Osteoblast (primary cell): ENCODE data around the gene EVI5L. TPM values are rescaled to one million over a fixed set of nuclear protein-coding genes. Genes with fewer than 3 reads are reported as not detected.

Source experiments
- DNase-seq: peaks from one replicate; pipeline ENCODE4 v3.0.0; 2011; ENCODE audit warnings: low spot score, mixed read lengths; ENCODE audit not compliant: insufficient read length; ENCODE audit errors: missing footprints
- H2AFZ ChIP-seq: 2 replicates; pipeline ENCODE4 v1.6.0; 2011; ENCODE audit warnings: mild to moderate bottlenecking, low read length
- H3K27ac ChIP-seq: 2 replicates; pipeline ENCODE4 v1.5.1; 2011; ENCODE audit warnings: mild to moderate bottlenecking, low read depth, low read length, moderate library complexity
- H3K27me3 ChIP-seq: 2 replicates; pipeline ENCODE4 v1.6.0; 2012; ENCODE audit warnings: mild to moderate bottlenecking, control low read depth, inconsistent platforms, low read length, moderate library complexity; ENCODE audit not compliant: insufficient read depth
- H3K36me3 ChIP-seq: 2 replicates; pipeline ENCODE4 v1.5.1; 2011; ENCODE audit warnings: mild to moderate bottlenecking, low read length, control low read depth, moderate library complexity; ENCODE audit not compliant: insufficient read depth
- H3K4me1 ChIP-seq: 2 replicates; pipeline ENCODE4 v1.5.1; 2011; ENCODE audit warnings: mild to moderate bottlenecking, low read length, control low read depth, moderate library complexity; ENCODE audit not compliant: insufficient read depth
- H3K4me2 ChIP-seq: 2 replicates; pipeline ENCODE4 v1.6.0; 2011; ENCODE audit warnings: mild to moderate bottlenecking, low read length; ENCODE audit not compliant: insufficient read depth
- H3K4me3 ChIP-seq: fragments of 200-600 bp; sonication (generic); 3 replicates; pipeline ENCODE4 v1.5.1; 2012; ENCODE audit warnings: mild to moderate bottlenecking, low read length, inconsistent platforms; ENCODE audit not compliant: insufficient read depth
- H3K79me2 ChIP-seq: 2 replicates; pipeline ENCODE4 v1.6.0; 2012; ENCODE audit warnings: mild to moderate bottlenecking, low read length, control low read depth, inconsistent platforms; ENCODE audit not compliant: insufficient read depth
- H3K9me3 ChIP-seq: 2 replicates; pipeline ENCODE4 v1.5.1; 2011; ENCODE audit warnings: low read depth, low read length, control low read depth
- H4K20me1 ChIP-seq: 2 replicates; pipeline ENCODE4 v1.6.0; 2012; ENCODE audit warnings: mild to moderate bottlenecking, low read length, control low read depth; ENCODE audit not compliant: insufficient read depth
- total RNA-seq: library from RNA; depleted of rRNA; stranded (reverse); fragments of >200 nt; gene quantifications from 2 replicates; pipeline ENCODE4 v1.2.3, GENCODE V29; 2012
- TF ChIP-seq, protein P1 (sequence below): IDR thresholded peaks from 2 replicates; pipeline ENCODE4 v1.5.1; 2011; ENCODE audit warnings: mild to moderate bottlenecking, low read depth, low read length, moderate library complexity; ENCODE audit errors: extremely low read depth

The EVI5L gene
- total RNA-seq, 1 donor = 26.1 TPM

- H3K79me2 ChIP-seq = no peaks in the 10 kb centered on the region
- peak; percentile 83 for DNase-seq
- H3K27me3 ChIP-seq = no peaks in the 10 kb centered on the region
- TF ChIP-seq, protein P1, sequence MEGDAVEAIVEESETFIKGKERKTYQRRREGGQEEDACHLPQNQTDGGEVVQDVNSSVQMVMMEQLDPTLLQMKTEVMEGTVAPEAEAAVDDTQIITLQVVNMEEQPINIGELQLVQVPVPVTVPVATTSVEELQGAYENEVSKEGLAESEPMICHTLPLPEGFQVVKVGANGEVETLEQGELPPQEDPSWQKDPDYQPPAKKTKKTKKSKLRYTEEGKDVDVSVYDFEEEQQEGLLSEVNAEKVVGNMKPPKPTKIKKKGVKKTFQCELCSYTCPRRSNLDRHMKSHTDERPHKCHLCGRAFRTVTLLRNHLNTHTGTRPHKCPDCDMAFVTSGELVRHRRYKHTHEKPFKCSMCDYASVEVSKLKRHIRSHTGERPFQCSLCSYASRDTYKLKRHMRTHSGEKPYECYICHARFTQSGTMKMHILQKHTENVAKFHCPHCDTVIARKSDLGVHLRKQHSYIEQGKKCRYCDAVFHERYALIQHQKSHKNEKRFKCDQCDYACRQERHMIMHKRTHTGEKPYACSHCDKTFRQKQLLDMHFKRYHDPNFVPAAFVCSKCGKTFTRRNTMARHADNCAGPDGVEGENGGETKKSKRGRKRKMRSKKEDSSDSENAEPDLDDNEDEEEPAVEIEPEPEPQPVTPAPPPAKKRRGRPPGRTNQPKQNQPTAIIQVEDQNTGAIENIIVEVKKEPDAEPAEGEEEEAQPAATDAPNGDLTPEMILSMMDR = no peak
- no peak overlapping the region for H3K4me2 ChIP-seq
- peaks cover 7% of the 10 kb centered on the region for H3K4me1 ChIP-seq
- H4K20me1 ChIP-seq = no peaks in the 10 kb centered on the region
- H3K9me3 ChIP-seq = no peaks in the 10 kb centered on the region
- no peaks in the 10 kb centered on the region for H3K36me3 ChIP-seq
- no peak overlapping the region for H3K4me3 ChIP-seq
- H3K27ac ChIP-seq = no peak overlapping the region
- H2AFZ ChIP-seq = no peak overlapping the region
These were observed 35.4 kb downstream of the EVI5L start for GRCh38 chr19:7865262-7865911.

GRCh38 chr19:7866399-7867091, 36.5 kb downstream of the EVI5L start:
- no peak overlapping the region for H3K27ac ChIP-seq
- no peaks in the 10 kb centered on the region for H3K27me3 ChIP-seq
- no peaks in the 10 kb centered on the region for H3K36me3 ChIP-seq
- H4K20me1 ChIP-seq = no peaks in the 10 kb centered on the region
- no peaks in the 10 kb centered on the region for H3K79me2 ChIP-seq
- no peaks in the 10 kb centered on the region for H3K9me3 ChIP-seq
- no peak overlapping the region for H2AFZ ChIP-seq
- no peak overlapping the region for H3K4me3 ChIP-seq
- TF ChIP-seq, protein P1 = no peak
- H3K4me2 ChIP-seq = no peak overlapping the region
- H3K4me1 ChIP-seq = peaks cover 8% of the 10 kb centered on the region
- peak; percentile 84 for DNase-seq

DNA sequence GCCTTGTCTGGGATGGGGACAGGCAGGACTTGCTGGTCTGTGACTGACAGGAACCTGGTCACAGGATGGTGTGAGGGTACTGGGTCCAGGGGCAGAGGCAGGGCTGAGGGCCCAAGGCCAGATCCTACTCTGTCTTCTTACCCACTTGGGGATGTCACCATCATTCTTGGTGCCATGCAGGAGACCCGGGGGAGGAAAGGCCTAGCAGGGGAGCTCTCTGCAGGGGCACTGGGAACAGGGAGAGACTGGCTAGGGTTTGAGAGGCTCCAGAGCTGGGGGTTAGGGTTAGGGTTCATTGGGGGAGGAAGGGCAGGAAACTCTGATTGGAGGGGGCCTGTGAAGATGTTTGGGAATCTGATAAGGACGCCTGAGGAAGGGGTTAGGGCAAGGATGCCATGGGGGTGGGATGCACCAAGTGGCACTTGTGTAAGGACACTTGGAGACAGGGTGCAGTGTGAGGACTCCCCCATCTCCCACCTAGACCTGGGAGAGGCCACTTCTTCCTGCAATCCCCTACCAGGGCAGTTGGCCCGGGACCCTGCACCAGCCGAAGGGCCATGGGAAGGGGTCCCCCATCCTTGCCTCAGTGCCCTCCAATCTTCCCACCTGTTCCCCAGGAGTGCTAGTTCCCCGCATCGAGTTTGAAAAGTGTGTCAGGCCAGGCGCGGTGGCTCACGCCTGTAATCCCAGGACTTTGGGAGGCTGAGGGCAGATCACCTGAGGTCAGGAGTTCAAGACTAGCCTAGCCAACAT, 37.2 kb downstream of the EVI5L start:
- H2AFZ ChIP-seq = no peak overlapping the region
- no peak overlapping the region for H3K4me2 ChIP-seq
- no peak overlapping the region for H3K4me3 ChIP-seq
- TF ChIP-seq, protein P1 = no peak
- H3K36me3 ChIP-seq = no peaks in the 10 kb centered on the region
- H3K79me2 ChIP-seq = no peaks in the 10 kb centered on the region
- H3K4me1 ChIP-seq = peaks cover 12% of the 10 kb centered on the region
- H4K20me1 ChIP-seq = no peaks in the 10 kb centered on the region
- H3K27ac ChIP-seq = no peak overlapping the region
- no peaks in the 10 kb centered on the region for H3K9me3 ChIP-seq
- DNase-seq = peak; percentile 77
- no peaks in the 10 kb centered on the region for H3K27me3 ChIP-seq

DNA sequence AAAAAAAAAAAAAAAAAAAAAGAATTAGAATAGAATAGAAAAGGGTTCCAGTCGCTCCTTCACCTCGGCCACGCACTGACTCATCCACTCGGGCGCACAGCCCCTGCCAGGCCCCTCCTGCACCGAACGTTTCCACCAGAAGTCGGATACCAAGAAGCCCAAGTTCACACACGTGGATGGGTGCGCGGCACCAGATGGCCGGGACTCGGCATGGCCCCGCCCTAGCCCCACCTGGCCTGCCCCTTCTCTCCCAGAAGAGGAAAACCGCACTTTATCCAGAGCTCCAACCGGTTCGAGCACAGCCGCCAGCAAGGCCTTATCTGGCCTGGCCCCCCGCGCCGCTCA, 38.3 kb downstream of the EVI5L start:
- no peaks in the 10 kb centered on the region for H4K20me1 ChIP-seq
- no peak overlapping the region for H3K27ac ChIP-seq
- H3K9me3 ChIP-seq = no peaks in the 10 kb centered on the region
- no peak overlapping the region for H2AFZ ChIP-seq
- peak; percentile 65 for DNase-seq
- H3K36me3 ChIP-seq = no peaks in the 10 kb centered on the region
- H3K4me3 ChIP-seq = peak overlapping the region; percentile 64
- H3K4me2 ChIP-seq = peak overlapping the region; percentile 83
- no peaks in the 10 kb centered on the region for H3K79me2 ChIP-seq
- peaks cover 8% of the 10 kb centered on the region for H3K27me3 ChIP-seq
- H3K4me1 ChIP-seq = peaks cover 12% of the 10 kb centered on the region
- TF ChIP-seq, protein P1 = no peak
